ENCODE results near the gene ANO2.

ANO2 gene

DNA sequence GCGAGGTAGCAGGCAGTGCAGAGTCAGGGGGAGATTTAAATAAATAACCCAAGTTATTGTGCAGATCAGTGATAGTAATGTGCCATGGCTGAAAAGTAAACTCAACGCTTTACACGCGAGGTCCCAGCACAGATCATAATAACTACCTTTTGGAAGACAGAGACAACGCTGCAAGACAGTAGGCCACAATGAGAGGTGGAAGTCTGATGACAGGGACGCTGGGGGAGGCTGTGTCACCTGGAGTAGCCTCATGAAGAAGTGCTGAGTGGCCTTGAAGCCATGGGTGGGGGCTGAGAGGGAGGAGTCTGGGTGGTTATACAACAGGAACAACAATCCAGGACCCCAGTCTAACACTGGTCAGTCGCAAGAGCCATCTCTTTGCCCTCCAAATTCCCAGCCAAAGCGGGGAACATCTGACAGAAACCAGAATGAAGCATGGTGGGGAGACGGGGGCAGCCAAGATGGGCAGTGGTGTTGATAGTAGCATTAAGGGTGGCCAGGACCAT, 28.2 kb downstream of the ANO2 start:
- DNase-seq (ENCODE audit: low read depth in 2 of 2) = no peak

DNA sequence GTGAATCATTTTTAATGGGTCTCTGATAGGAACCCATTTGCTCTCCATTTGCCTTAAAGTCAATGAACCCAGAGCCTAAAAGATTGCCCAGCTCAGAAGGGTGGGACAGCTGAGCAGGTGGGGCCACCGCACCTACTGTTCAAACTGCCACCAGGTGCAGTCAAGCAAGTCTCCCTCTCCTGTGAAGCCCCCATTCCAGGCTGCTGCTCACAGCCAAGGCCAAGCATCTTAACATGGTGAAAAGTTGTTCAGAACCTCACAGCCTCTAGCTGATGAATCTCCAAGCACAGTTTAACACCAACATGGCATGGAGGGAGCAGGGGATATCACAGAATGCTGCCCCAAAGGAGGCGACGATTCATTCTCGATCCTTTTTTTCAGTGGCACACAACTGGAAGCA, 29.5 kb downstream of the ANO2 start:
- no peak for DNase-seq (ENCODE audit: low read depth in 2 of 2)

- DNase-seq (ENCODE audit: low read depth in 2 of 2) = no peak
These were observed 30.5 kb downstream of the ANO2 start for GRCh38 chr12:5914387-5915149.

DNA sequence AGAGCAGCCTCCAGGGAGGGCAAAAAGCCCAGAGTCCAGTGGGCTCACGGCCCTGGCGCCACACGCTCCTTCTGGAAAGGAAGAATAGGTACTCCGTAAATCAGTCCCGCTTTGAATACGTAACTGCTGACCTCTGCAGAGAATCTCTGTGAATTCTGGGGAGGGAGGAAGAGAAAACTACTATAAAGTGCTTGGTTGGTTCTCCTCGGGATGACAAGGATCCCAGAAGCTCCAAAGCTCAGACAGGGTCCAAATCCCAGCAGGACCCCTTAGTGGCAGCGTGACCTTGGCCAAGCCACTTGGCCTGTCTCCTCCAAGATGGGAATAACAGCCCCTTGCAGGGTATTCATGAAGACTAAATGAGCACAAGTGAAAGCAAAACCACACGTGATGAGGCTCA, 31.7 kb downstream of the ANO2 start:
- DNase-seq (ENCODE audit: low read depth in 2 of 2) = no peak

DNA sequence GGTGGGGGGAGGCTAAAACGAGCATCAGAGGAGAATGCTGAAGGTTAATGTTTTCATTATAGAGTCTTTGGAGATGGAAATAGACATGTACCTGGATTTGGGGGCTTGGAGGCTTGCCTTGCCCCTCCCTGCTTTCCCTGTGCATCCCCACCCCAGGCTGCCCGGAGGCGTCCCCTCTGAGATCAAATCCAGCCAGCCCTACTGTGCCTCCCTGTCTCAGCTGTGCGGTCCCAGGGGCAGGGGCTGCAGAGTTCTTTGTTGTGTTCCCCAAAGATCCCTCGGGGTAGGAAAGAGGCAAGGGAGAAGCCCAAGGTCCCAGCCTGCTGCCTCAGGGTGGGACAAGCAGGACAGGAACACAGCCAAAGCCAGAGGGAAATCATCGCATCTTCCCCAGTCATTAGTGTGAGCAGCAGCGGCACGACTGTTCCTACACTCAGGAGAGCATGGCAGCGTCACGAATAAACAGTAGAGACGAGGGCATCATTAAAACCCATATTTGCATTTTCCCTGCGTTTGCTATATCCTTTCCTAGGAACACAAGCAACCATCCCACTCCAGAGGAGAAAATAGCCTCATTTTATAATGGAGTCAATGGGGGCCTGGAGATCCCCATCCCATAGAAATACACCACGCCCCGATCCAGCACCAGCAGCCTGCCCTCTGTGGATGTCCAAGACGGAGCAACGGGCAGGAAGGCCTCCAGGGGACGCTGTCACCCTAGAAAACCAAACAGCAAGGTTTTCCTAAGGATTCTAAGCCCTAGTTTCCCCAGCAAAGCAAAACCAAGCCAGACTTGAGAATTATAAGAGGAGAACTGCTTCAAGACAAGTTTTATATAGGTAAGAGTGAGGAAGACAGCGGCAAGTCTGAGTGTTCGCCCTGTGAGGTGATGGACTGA, 32.4 kb downstream of the ANO2 start:
- no peak for DNase-seq (ENCODE audit: low read depth in 2 of 2)

GRCh38 chr12:5912011-5912410, 33.0 kb downstream of the ANO2 start:
- no peak for DNase-seq (ENCODE audit: low read depth in 2 of 2)

GRCh38 chr12:5910790-5911548, 34.1 kb downstream of the ANO2 start:
- no peak for DNase-seq (ENCODE audit: low read depth in 2 of 2)

- DNase-seq (ENCODE audit: low read depth in 2 of 2) = no peak
These were observed 35.5 kb downstream of the ANO2 start for GRCh38 chr12:5909560-5909959.

DNA sequence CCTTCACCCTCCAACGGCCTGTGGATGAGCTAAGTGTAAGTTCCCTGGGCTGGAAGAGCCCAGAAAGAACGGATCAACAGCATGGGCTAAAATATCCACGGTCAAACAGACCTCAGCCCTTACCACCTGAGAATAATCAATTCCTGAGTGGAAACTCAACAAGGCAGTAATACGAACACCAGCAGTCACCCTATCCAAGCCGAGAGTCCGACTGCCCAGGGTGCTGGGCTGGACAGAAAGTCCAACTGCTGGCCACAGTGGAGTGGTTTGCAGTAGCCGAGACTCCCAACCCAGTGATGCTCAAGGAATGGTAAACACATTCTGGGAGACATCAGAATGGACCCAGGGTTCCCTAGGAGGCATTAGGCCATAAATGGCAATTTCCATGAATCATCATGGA, 36.8 kb downstream of the ANO2 start:
- no peak for DNase-seq (ENCODE audit: low read depth in 2 of 2)

DNA sequence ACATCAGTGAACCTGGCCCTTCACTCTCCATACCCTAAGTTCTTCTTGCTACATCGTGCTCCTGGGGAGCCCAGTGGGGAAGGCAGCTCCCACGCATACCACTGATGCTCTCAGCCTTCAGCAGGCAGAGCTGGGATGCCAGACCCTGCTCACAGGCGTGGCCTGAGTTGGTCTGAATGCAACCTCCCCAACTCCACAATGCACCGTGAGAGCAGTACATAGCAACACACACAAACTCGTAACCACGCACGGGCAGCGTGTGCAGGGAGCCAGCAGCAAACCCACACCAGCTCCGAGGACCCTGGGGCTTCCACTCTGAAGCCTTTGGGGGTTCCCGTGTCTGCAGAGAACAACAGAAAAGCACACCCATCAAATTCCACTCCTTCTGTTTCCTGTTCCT, 37.3 kb downstream of the ANO2 start:
- no peak for DNase-seq (ENCODE audit: low read depth in 2 of 2)

GRCh38 chr12:5905757-5906156, 39.3 kb downstream of the ANO2 start:
- no peak for DNase-seq (ENCODE audit: low read depth in 2 of 2)

GRCh38 chr12:5904969-5905368, 40.1 kb downstream of the ANO2 start:
- no peak for DNase-seq (ENCODE audit: low read depth in 2 of 2)

DNA sequence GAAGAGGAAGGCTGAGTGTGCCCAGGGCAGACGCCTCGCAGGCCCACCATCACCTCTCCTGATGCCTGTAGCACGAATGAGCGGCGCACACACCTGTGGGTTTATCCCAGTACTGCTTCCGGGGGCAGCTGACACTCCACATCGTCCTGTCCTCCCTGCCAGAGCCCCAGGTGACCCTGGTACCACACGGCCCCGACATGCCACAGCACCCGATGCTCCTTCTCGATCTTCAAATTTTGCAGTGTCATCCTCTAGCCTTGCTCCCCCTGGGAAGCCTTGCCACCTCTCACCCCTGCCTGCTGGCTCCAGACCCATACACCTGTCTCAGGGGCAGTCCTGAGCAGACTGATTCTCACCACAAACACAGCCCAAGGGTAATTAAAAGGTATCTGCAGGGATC, 40.6 kb downstream of the ANO2 start:
- DNase-seq (ENCODE audit: low read depth in 2 of 2) = no peak

- DNase-seq (ENCODE audit: low read depth in 2 of 2) = no peak
These were observed 42.3 kb downstream of the ANO2 start for GRCh38 chr12:5902736-5903135.

- no peak for DNase-seq (ENCODE audit: low read depth in 2 of 2)
These were observed 43.6 kb downstream of the ANO2 start for GRCh38 chr12:5901416-5901815.

- no peak for DNase-seq (ENCODE audit: low read depth in 2 of 2)
These were observed 44.4 kb downstream of the ANO2 start for GRCh38 chr12:5900533-5901205.

- no peak for DNase-seq (ENCODE audit: low read depth in 2 of 2)
These were observed 45.0 kb downstream of the ANO2 start for GRCh38 chr12:5900076-5900475.

- DNase-seq (ENCODE audit: low read depth in 2 of 2) = no peak
These were observed 45.4 kb downstream of the ANO2 start for GRCh38 chr12:5899675-5900074.

GRCh38 chr12:5898874-5899273, 46.2 kb downstream of the ANO2 start:
- no peak for DNase-seq (ENCODE audit: low read depth in 2 of 2)

- DNase-seq (ENCODE audit: low read depth in 2 of 2) = peak; percentile 19 to 35
These were observed 55.5 kb downstream of the ANO2 start for GRCh38 chr12:5889381-5890047.

DNA sequence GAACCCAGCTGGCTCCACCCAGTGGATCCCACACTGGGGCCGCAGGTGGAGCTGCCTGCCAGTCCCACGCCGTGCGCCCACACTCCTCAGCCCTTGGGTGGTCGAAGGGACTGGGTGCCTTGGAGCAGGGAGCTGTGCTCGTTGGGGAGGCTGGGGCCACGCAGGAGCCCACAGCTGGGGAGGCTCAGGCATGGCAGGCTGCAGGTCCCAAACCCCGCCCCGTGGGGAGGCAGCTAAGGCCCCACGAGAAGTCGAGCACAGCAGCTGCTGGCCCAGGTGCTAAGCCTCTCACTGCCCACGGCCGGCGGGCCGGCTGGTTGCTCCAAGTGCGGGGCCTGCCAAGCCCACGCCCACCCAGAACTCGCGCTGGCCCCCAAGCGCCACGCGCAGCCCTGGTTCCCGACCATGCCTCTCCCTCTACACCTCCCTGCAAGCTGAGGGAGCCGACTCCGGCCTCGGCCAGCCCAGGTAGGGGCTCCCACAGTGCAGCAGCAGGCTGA, 56.2 kb downstream of the ANO2 start:
- no peak for DNase-seq (ENCODE audit: low read depth in 2 of 2)

Measured in stimulated activated CD8-positive, alpha-beta memory T cell treated with anti-CD3 and anti-CD28 coated beads, Interleukin-2, amount 100 ng/mL, for 48 hours (primary cell).